Measurements from ENCODE around the gene CMKLR1.

Gene CMKLR1

GRCh38 chr12:108360487-108360886 is 21.4 kb upstream of the CMKLR1 start:
- no peak for DNase-seq

DNA sequence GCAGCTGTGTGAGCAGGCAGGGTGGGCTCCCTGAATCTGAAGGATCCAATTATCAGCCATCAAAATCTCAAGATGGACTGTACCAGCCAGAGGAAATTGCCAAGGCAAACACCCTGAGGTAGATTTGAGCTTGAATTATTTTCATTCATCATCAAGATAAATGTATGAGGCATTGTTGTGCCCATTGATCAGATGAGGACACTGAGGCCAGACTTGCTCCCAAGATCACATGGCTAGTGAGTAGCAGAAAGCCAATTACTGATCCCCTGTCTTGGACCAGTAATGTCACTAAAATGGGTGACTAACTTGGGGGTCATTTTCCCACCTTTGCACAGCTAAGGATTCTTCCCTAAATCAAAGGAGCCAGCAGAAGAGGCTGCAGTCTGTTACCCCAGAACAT is 20.9 kb upstream of the CMKLR1 start:
- DNase-seq = no peak

DNA sequence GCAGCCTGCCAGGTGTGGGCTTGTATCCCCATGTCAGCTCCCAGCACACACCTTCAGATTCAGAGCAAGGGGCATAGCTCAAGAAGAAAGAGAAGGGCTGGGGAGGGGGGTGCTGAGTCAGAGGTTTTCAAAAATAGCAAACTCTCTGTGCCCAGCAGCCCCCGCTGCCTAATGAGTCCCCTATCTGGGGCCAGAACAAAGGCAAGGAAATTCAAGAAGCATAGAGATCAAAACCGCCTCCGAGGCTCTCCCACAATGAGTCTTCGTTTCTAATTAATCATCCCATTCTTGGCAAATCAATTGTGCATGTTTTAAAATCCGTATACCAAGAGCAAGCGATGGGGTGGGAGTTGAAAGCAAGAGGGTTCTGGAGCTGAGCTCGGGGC is 19.5 kb upstream of the CMKLR1 start:
- DNase-seq = no peak

GRCh38 chr12:108357834-108358579 is 18.9 kb upstream of the CMKLR1 start:
- DNase-seq = no peak

DNA sequence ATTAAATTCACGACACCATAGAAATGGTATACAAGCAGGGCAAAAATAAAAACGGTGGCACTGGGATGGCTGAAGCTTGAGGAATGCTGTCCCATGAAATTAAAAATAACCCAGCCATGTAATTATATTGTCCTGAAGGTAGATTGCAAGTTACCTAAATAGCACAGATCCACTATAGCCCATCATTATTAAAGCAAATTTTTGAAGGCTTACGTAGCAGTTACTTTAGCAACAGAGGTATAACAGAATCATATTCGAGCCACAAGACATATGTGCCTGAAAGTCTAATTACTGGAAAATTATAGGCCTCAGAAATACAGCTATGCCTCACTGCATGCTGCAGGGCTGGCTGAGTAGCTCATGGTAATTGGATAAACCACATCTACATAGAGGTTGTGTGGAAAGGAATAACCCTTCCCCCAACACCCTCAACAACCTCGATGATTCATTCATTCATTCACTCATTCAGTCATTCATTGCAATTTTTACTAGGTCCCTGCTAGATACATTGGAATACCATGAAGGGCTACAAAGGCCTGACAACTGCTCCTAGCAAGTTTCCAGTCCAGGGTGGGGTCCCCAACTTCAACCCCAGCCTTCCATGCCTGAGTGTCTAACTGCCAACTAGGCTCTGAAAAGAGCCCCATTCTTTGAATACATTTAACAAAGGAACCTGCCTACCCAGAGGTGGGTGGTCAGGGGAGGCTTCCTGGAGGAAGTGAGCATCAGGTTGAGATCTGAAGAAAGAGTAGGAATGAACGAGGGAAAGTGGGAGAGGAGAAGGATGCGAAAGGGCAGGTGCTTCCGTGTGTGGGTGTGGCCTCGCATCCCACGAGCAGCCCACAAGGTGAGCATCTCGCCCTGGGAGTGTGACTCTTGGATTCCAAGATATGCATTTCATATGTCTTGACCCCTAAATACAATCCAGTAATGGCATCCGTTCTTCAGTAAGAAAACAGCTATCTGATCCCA is 18.0 kb upstream of the CMKLR1 start:
- no peak for DNase-seq

DNA sequence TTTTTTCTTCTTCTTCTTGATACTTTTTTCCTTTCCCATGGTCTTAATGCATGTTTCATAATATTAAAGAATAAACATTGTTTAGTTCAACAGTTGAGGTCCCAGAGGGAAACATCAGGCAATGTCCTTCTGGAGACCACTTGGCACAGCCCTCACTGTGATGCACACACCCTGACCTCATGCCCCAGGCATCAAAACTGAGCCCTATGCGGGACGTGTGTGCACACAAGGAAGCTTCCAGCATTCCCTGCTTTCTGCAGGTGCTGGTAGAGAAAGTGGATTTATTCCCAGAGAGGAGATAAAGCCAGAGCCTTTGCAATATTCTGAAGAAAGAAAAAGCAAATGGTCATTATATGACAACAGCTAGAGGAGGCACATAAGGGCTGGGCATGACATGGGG is 16.0 kb upstream of the CMKLR1 start:
- no peak for DNase-seq

GRCh38 chr12:108352591-108352990 is 13.5 kb upstream of the CMKLR1 start:
- DNase-seq = no peak

DNA sequence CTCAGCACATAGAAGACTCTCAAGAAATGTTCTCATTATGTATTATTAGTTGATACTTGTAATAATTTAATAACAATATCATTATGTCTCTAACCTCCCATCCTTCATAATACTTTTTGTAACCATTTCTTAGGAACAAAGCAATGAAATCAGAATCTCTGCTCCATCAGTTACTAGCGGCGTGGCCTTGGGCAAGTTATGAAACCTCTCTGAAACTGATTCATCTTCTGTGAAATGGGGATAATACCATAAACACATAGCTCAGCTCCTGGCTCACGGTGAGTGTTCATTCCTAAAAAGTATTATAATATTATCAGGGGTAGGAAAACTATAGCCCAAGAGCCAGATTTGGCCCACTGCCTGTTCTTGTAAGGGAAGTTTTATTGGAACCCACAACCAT is 11.4 kb upstream of the CMKLR1 start:
- no peak for DNase-seq

- DNase-seq = no peak
These were observed 10.2 kb upstream of the CMKLR1 start for GRCh38 chr12:108349278-108349688.

DNA sequence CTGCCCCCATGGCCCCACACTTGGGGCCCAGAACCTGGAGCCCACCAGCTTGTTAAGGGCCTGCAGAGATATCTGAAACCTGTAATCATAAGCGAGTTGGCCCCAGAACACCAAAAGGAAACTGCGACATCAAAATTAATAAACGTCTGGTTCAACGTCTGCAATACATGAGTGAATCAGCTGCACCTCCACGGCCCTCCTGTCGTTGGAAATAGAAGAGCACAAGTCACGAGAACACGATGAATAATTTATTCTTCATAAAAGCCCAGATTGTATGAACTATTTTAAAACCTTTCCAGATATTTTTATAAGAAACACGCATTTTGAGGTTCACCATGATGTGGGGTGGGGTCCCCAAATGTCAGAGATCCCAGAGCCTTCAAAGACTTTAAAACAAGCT is 9.7 kb upstream of the CMKLR1 start:
- no peak for DNase-seq

DNA sequence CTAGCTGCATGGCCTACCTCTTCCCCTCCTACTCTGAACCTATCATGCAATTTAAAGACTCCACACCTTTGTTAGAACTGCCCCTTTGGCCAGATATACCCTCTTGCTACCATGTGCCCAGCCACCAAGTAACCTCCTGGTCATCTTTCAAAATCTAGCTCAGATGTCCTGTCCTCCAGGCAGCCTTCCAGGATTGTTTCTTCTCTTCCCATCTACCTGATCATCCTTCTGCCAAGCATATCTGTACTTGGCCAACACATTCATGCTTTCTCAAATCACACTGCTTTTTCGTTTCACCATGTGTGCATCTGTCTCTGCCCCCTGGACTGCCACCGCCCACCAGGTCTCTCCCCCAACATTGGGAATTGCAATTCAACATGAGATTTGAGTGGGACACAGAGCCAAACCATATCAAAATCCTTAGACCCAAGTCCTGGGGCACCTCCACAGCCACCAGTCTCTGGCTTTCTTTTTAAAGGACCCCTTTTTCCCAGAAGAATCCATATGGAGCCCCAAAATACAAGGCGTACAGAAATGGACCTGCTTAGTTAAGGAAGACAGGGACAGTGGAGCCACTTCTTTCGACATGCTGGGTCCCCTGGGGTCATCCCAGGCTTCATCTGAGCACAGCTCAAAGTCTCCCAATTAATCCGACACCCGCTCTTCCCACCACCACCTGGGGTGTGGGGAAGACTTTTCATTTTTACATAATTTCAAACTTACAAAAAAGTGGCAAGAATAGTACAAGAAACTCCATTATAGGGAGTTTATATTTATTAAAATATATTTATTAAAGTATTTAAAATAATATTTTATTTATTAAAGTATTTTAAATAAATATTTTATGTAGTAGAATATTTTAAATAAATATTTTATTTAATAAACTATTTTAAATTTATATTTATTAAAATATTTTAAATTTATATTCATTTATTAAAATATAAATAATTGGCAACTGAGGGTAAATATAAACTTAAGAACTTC is 7.9 kb upstream of the CMKLR1 start:
- no peak for DNase-seq

- no peak for DNase-seq
These were observed 6.9 kb upstream of the CMKLR1 start for GRCh38 chr12:108345716-108346633.

GRCh38 chr12:108342985-108343384 is 3.9 kb upstream of the CMKLR1 start:
- no peak for DNase-seq

GRCh38 chr12:108341854-108342847 is 3.0 kb upstream of the CMKLR1 start:
- no peak for DNase-seq

DNA sequence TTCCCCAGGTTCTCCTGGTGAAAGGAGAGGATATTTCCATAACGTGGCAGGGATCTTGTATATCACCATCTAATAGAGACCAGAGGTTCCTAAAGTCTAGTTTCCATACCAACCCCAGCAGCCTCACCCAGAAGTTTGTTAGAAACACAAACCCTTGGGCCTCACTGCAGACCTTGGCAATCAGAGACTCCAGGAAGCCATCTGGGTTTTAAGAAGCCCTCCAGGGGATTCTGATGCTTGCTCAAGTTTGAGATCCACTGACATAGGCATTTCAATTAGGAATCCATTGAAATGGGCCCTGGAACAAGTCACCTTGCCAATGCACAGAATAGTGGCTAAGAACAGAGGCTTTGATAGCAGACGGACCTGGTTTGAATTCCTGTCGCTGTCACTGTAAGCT is 2.2 kb upstream of the CMKLR1 start:
- no peak for DNase-seq

DNA sequence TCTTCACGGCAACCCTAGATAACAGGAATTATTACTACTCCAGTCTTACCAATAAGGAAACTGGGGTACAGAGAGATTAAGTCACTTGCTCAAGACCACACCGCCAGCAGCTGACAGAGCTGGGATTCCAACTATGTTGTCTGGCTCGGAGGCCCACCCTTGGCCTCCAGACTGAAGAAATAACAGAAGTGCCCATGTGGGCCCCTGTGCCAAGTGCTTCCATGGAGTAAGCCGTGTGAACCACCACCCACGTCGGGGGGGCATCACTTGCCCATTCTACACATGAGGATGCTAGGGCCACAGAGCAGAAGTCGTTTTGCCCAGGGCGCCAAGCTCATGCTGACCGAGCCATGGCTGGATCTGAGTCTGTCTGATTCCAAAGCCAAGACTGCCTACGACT is 926 bp upstream of the CMKLR1 start:
- no peak for DNase-seq

- no peak for DNase-seq
These were observed 1.6 kb downstream of the CMKLR1 start for GRCh38 chr12:108337235-108338223.

DNA sequence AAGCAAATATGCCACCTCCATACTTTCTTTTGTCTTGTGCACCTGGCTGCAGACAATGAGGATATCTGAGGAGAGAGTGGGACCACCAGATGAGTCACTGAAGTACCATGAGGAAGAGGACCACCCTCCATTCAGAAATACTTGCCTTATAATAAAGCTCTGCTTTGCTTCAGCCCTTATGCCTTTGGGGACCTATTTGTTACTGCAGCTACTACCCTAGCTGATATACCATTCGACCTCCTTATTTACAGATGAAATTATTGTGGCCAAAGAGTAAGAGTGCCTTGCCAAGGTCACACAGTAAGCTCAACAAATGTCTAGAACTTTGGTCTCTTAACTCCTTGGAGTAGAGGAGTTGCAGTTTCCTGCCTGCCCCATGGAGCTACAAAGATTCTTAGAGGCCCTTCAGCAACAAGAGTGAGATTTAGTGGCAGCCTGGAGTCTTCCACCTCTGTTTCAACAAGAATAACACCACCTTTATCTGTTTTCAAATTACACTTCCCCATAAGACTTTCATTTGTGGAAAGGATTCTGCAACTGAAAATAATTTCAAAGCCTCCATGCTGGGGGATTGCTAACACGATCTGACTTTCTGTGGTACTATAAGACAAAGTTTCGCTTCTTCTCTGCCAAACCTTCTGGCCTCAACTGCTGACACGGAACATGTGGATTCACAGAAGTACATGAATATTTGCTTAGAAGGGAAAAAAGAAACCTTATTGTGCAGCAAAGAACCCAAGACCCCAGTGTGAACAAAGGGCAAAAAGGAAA is 3.6 kb downstream of the CMKLR1 start:
- no peak for DNase-seq
